Spleen (tissue), 7 donors: Measurements from ENCODE around the gene GPD2.

ENCODE experiments used
- CTCF ChIP-seq, 11 experiments: fragments of 200-600 bp in 7 of 11; fragments of 450-650 bp in 4 of 11; sonication (generic) in 4 of 11; IDR thresholded peaks in 8 of 11; conservative IDR thresholded peaks in 3 of 11; 1 replicate in 7 of 11; 2 replicates in 4 of 11; pipeline versions ENCODE4 v1.4.0 to v1.8.0; 2016 to 2021; ENCODE audit warnings: antibody characterized with exemption in 11 of 11, inconsistent platforms in 4 of 11, mild to moderate bottlenecking in 1 of 11
- POLR2A ChIP-seq, 3 donors: fragments of 450-650 bp; IDR thresholded peaks; one replicate each; pipeline ENCODE4 v1.5.1; 2017; ENCODE audit warnings: antibody characterized with exemption in 3 of 3, mild to moderate bottlenecking in 1 of 3
- donor health status: DM: no; HTN: no; CAD: no; lungs with moderate emphysema.
- donor health status: DM: no; HTN: no; CAD: no.
- donor health status: DM: no; HTN: no; CAD: no.

- TF ChIP-seq CTCF (IDR thresholded peaks at IDR 0.05 in 8 of 11, conservative IDR thresholded peaks at IDR 0.05 in 3 of 11) (no peak), POLR2A (IDR thresholded peaks at IDR 0.05) (no peak)
These were observed 128.0 kb downstream of the GPD2 start for GRCh38 chr2:156563994-156564753.
